Nephron (organoid): ENCODE data around the gene CPSF6.
"Not testable (repeated sequence)": the region's sequence is repeated elsewhere in the genome, so short reads cannot be mapped to it uniquely, and the experiment has no call there.

Experiments used
- H3K27ac Mint-ChIP-seq, 3 experiments: 2 replicates each; pipeline ENCODE4 v1.8.0; 2020; ENCODE audit warnings: mixed read lengths in 3 of 3, mild to moderate bottlenecking in 2 of 3, moderate library complexity in 1 of 3
- H3K27me3 Mint-ChIP-seq: 2 replicates; pipeline ENCODE4 v1.8.0; 2021; ENCODE audit warnings: low read depth, mild to moderate bottlenecking, moderate library complexity, mixed read lengths
- H3K36me3 Mint-ChIP-seq: 2 replicates; pipeline ENCODE4 v1.8.0; 2020; ENCODE audit warnings: low read depth, mixed read lengths
- H3K4me1 Mint-ChIP-seq: 2 replicates; pipeline ENCODE4 v1.8.0; 2020; ENCODE audit warnings: mixed read lengths
- H3K4me3 Mint-ChIP-seq, 3 experiments: 2 replicates each; pipeline ENCODE4 v1.8.0; 2020; ENCODE audit warnings: mild to moderate bottlenecking in 3 of 3, mixed read lengths in 3 of 3, moderate library complexity in 2 of 3
- H3K9me3 Mint-ChIP-seq: 2 replicates; pipeline ENCODE4 v1.8.0; 2020; ENCODE audit warnings: mixed read lengths
- TF ChIP-seq, protein P1 (sequence below), 3 experiments: fragments of 200-600 bp; sonication (generic); IDR thresholded peaks; one replicate each; pipeline ENCODE4 v1.5.0; 2021; ENCODE audit warnings: antibody characterized with exemption in 3 of 3; ENCODE audit not compliant: unreplicated experiment in 3 of 3

The CPSF6 gene, protein sequence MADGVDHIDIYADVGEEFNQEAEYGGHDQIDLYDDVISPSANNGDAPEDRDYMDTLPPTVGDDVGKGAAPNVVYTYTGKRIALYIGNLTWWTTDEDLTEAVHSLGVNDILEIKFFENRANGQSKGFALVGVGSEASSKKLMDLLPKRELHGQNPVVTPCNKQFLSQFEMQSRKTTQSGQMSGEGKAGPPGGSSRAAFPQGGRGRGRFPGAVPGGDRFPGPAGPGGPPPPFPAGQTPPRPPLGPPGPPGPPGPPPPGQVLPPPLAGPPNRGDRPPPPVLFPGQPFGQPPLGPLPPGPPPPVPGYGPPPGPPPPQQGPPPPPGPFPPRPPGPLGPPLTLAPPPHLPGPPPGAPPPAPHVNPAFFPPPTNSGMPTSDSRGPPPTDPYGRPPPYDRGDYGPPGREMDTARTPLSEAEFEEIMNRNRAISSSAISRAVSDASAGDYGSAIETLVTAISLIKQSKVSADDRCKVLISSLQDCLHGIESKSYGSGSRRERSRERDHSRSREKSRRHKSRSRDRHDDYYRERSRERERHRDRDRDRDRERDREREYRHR

GRCh38 chr12:69239352-69239921, at the start of gene CPSF6:
Gene CPSF6 (plus strand): TSS chr12:69239569. CDS start chr12:69239647, 78 bp downstream.
- Mint-ChIP-seq H3K36me3 (peaks cover 15% of the 10 kb centered on the region), H3K4me3 (peak within 1 kb of the TSS; percentile 95 to 100 (median 97)), H3K4me1 (peaks cover 40% of the 10 kb centered on the region), H3K9me3 (no peaks in the 10 kb centered on the region), H3K27ac (peak within 1 kb of the TSS; percentile 95 to 99 (median 99)), H3K27me3 (no peaks in the 10 kb centered on the region)
- TF ChIP-seq, protein P1, sequence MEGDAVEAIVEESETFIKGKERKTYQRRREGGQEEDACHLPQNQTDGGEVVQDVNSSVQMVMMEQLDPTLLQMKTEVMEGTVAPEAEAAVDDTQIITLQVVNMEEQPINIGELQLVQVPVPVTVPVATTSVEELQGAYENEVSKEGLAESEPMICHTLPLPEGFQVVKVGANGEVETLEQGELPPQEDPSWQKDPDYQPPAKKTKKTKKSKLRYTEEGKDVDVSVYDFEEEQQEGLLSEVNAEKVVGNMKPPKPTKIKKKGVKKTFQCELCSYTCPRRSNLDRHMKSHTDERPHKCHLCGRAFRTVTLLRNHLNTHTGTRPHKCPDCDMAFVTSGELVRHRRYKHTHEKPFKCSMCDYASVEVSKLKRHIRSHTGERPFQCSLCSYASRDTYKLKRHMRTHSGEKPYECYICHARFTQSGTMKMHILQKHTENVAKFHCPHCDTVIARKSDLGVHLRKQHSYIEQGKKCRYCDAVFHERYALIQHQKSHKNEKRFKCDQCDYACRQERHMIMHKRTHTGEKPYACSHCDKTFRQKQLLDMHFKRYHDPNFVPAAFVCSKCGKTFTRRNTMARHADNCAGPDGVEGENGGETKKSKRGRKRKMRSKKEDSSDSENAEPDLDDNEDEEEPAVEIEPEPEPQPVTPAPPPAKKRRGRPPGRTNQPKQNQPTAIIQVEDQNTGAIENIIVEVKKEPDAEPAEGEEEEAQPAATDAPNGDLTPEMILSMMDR (IDR thresholded peaks at IDR 0.05; ENCODE audit: unreplicated experiment in 3 of 3): no peak

GRCh38 chr12:69196302-69197288, 42.8 kb upstream of the CPSF6 start:
- Mint-ChIP-seq H3K27me3 (peaks cover 7% of the 10 kb centered on the region), H3K4me3 (no peak overlapping the region), H3K27ac (no peak overlapping the region), H3K36me3 (peaks cover 15% of the 10 kb centered on the region), H3K4me1 (no peaks in the 10 kb centered on the region), H3K9me3 (peaks cover 64% of the 10 kb centered on the region)
- TF ChIP-seq, protein P1 (IDR thresholded peaks at IDR 0.05; ENCODE audit: unreplicated experiment in 3 of 3): no peak

DNA sequence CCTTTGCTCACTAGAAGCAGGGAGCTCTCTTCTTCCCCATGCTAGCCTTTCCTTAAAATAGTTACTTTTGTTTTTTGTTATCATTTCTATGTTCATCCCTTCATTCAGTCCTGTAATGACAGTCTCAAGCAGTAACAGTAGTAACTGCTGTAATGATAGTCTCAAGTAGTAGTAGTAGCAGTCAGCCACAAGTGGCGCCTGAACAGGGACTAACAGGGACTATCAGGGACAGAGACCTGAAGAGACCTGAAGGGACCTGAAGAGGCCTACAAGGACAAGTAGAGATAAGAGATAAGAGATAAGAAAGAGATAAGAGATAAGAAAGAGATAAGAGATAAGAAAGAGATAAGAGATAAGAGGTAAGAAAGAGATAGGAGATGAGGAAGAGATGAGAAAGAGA, 39.4 kb upstream of the CPSF6 start:
- H3K27ac Mint-ChIP-seq, H3K4me1 Mint-ChIP-seq, H3K4me3 Mint-ChIP-seq, H3K27me3 Mint-ChIP-seq: not testable (repeated sequence)
- peaks cover 11% of the 10 kb centered on the region for H3K36me3 Mint-ChIP-seq
- peaks cover 61% of the 10 kb centered on the region for H3K9me3 Mint-ChIP-seq

GRCh38 chr12:69204191-69204590, 35.2 kb upstream of the CPSF6 start:
- Mint-ChIP-seq H3K27ac (no peak overlapping the region), H3K36me3 (peaks cover 5% of the 10 kb centered on the region), H3K4me1 (no peaks in the 10 kb centered on the region), H3K27me3 (peaks cover 4% of the 10 kb centered on the region), H3K9me3 (peaks cover 46% of the 10 kb centered on the region), H3K4me3 (no peak overlapping the region)
- TF ChIP-seq, protein P1 (IDR thresholded peaks at IDR 0.05; ENCODE audit: unreplicated experiment in 3 of 3): no peak

GRCh38 chr12:69210661-69211060, 28.7 kb upstream of the CPSF6 start:
- TF ChIP-seq, protein P1 (IDR thresholded peaks at IDR 0.05; ENCODE audit: unreplicated experiment in 3 of 3): no peak
- Mint-ChIP-seq H3K4me1 (no peaks in the 10 kb centered on the region), H3K4me3 (no peak overlapping the region), H3K27ac (no peak overlapping the region), H3K9me3 (peaks cover 15% of the 10 kb centered on the region), H3K27me3 (no peaks in the 10 kb centered on the region), H3K36me3 (no peaks in the 10 kb centered on the region)

GRCh38 chr12:69211160-69211559, 28.2 kb upstream of the CPSF6 start:
- TF ChIP-seq, protein P1 (IDR thresholded peaks at IDR 0.05; ENCODE audit: unreplicated experiment in 3 of 3): no peak
- Mint-ChIP-seq H3K27ac (no peak overlapping the region), H3K9me3 (peaks cover 15% of the 10 kb centered on the region), H3K4me3 (no peak overlapping the region), H3K27me3 (no peaks in the 10 kb centered on the region), H3K4me1 (no peaks in the 10 kb centered on the region), H3K36me3 (no peaks in the 10 kb centered on the region)
